ENCODE measurements around the gene CCDC198. TPM values are rescaled to one million over a fixed set of nuclear protein-coding genes. Genes with fewer than 3 reads are reported as not detected.

Gene CCDC198
- total and polyA plus RNA-seq, 2 donors (not counting 1 experiment from before 2014, with no cell fraction given) = not detected

GRCh38 chr14:57480051-57480450 lies 13.6 kb downstream of the CCDC198 start:
- peaks cover 9% of the 10 kb centered on the region for H3K27me3 Mint-ChIP-seq
- no peak overlapping the region for H3K4me2 ChIP-seq (replicated peaks; ENCODE audit: low read depth, low read length, poor library complexity, severe bottlenecking)
- no peaks in the 10 kb centered on the region for H3K9me3 Mint-ChIP-seq (ENCODE audit: insufficient read depth)
- TF ChIP-seq CTCF (IDR thresholded peaks at IDR 0.05) (no peak), EZH2 (IDR thresholded peaks at IDR 0.05; ENCODE audit: borderline replicate concordance, insufficient read depth, low read depth, low read length, poor library complexity, severe bottlenecking) (no peak)
- H3K4me3 ChIP-seq (ENCODE audit: control extremely low read depth in 1 of 5, extremely low read depth in 1 of 5, insufficient read depth in 1 of 5, low read depth in 2 of 5, low read length in 4 of 5) = no peak overlapping the region
- ChIA-PET CTCF (no interaction called here), POLR2A (no interaction called here)
- H3K4me1 Mint-ChIP-seq = no peaks in the 10 kb centered on the region
- 75% methylated on average over 1 of the region's 1 CpG for WGBS (ENCODE audit: insufficient coverage)
- H2AFZ ChIP-seq (ENCODE audit: insufficient read depth, low read depth, low read length, poor library complexity, severe bottlenecking) = no peak overlapping the region
- H3K79me2 ChIP-seq (ENCODE audit: control insufficient read depth, insufficient read depth, low read length) = no peaks in the 10 kb centered on the region
- no peak overlapping the region for H3K9ac ChIP-seq (ENCODE audit: low read length)
- peaks cover 0 to 3% (median 0%) of the 10 kb centered on the region in 4 experiments for H3K27me3 ChIP-seq (replicated peaks in 1 of 4; ENCODE audit: control extremely low read depth in 1 of 4, control insufficient read depth in 3 of 4, insufficient read depth in 4 of 4, low read length in 3 of 4)
- intact Hi-C loops (cut with micrococcal nuclease) = no loop called here
- peaks cover 3% of the 10 kb centered on the region in 2 donors for H3K4me1 ChIP-seq (ENCODE audit: control insufficient read depth in 2 of 2, insufficient read depth in 2 of 2, low read length in 2 of 2)
- H3K27ac Mint-ChIP-seq = no peak overlapping the region
- no peak for DNase-seq
- no peak overlapping the region for H3K4me3 Mint-ChIP-seq
- no peak for ATAC-seq (ENCODE audit: low read depth)
- H3K27ac ChIP-seq (ENCODE audit: low read length in 2 of 2) = no peak overlapping the region
- H4K20me1 ChIP-seq (ENCODE audit: control insufficient read depth, insufficient read depth, low read length, poor library complexity, severe bottlenecking) = no peaks in the 10 kb centered on the region
- H3K36me3 ChIP-seq (replicated peaks in 1 of 2; ENCODE audit: control extremely low read depth in 1 of 2, control insufficient read depth in 1 of 2, extremely low read depth in 1 of 2, insufficient read depth in 2 of 2, low read length in 1 of 2) = no peaks in the 10 kb centered on the region
- no peaks in the 10 kb centered on the region for H3K9me3 ChIP-seq (ENCODE audit: control extremely low read depth in 1 of 3, control insufficient read depth in 2 of 3, insufficient read depth in 1 of 3, low read length in 2 of 3)

- Histone ChIP-seq H3K36me3 (replicated peaks in 1 of 2; ENCODE audit: control extremely low read depth in 1 of 2, control insufficient read depth in 1 of 2, extremely low read depth in 1 of 2, insufficient read depth in 2 of 2, low read length in 1 of 2) (no peaks in the 10 kb centered on the region), H3K27ac (ENCODE audit: low read length in 2 of 2) (no peak overlapping the region), H3K27me3 (replicated peaks in 1 of 4; ENCODE audit: control extremely low read depth in 1 of 4, control insufficient read depth in 3 of 4, insufficient read depth in 4 of 4, low read length in 3 of 4) (peaks cover 0 to 3% (median 0%) of the 10 kb centered on the region in 4 experiments), H3K4me2 (replicated peaks; ENCODE audit: low read depth, low read length, poor library complexity, severe bottlenecking) (no peak overlapping the region), H3K79me2 (ENCODE audit: control insufficient read depth, insufficient read depth, low read length) (no peaks in the 10 kb centered on the region), H3K4me3 (ENCODE audit: control extremely low read depth in 1 of 5, extremely low read depth in 1 of 5, insufficient read depth in 1 of 5, low read depth in 2 of 5, low read length in 4 of 5) (no peak overlapping the region), H3K9me3 (ENCODE audit: control extremely low read depth in 1 of 3, control insufficient read depth in 2 of 3, insufficient read depth in 1 of 3, low read length in 2 of 3) (no peaks in the 10 kb centered on the region), H2AFZ (ENCODE audit: insufficient read depth, low read depth, low read length, poor library complexity, severe bottlenecking) (no peak overlapping the region), H3K9ac (ENCODE audit: low read length) (no peak overlapping the region), H3K4me1 (ENCODE audit: control insufficient read depth in 2 of 2, insufficient read depth in 2 of 2, low read length in 2 of 2) (no peaks in the 10 kb centered on the region), H4K20me1 (ENCODE audit: control insufficient read depth, insufficient read depth, low read length, poor library complexity, severe bottlenecking) (no peaks in the 10 kb centered on the region)
- ATAC-seq (ENCODE audit: low read depth) (no peak), DNase-seq (no peak)
- peaks cover 9% of the 10 kb centered on the region for H3K27me3 Mint-ChIP-seq
- H3K4me1 Mint-ChIP-seq = no peaks in the 10 kb centered on the region
- WGBS (ENCODE audit: insufficient coverage) = 100% methylated on average over 1 of the region's 1 CpG
- ChIA-PET CTCF (no interaction called here), POLR2A (no interaction called here)
- intact Hi-C loops (cut with micrococcal nuclease) = no loop called here
- no peak for TF ChIP-seq CTCF (IDR thresholded peaks at IDR 0.05)
- TF ChIP-seq EZH2 (IDR thresholded peaks at IDR 0.05; ENCODE audit: borderline replicate concordance, insufficient read depth, low read depth, low read length, poor library complexity, severe bottlenecking) = no peak
- H3K9me3 Mint-ChIP-seq (ENCODE audit: insufficient read depth) = no peaks in the 10 kb centered on the region
- H3K4me3 Mint-ChIP-seq = no peak overlapping the region
- H3K27ac Mint-ChIP-seq = no peak overlapping the region
Measured at GRCh38 chr14:57479197-57479596, 14.5 kb downstream of the CCDC198 start.

Data from B cell (primary cell).